ENCODE measurements around the gene NANS. TPM values are rescaled to one million over a fixed set of nuclear protein-coding genes. Genes with fewer than 3 reads are reported as not detected.

The NANS gene
- total and polyA plus RNA-seq, 10 of the 15 experiments (the other 5 are each of a cell fraction or from before 2014, with no cell fraction given) = 21.0 to 126 (median 52.3) TPM

- SMC1A ChIA-PET (ENCODE audit: uncharacterized antibody, unreplicated experiment) = interaction anchor here (0.6 to 6.3 kb wide), 18 partner anchors 8 to 161 kb away, joined by 3 to 72 read pairs (median 4); partner anchors contain the start of gene TRIM14
- Histone ChIP-seq H3K9me3 (replicated peaks; ENCODE audit: control insufficient read depth, insufficient read depth, low read length) (no peaks in the 10 kb centered on the region; the same call in 2 of the 3 replicates), H3K79me2 (ENCODE audit: control insufficient read depth, insufficient read depth, low read length) (peaks cover 47% of the 10 kb centered on the region), H3K9ac (ENCODE audit: control insufficient read depth, insufficient read depth, low read length) (no peak overlapping the region), H3K4me1 (ENCODE audit: control insufficient read depth, insufficient read depth, low read length) (peaks cover 87% of the 10 kb centered on the region), H3K27ac (ENCODE audit: control insufficient read depth, insufficient read depth) (peak overlapping the region; percentile 75), H2AFZ (ENCODE audit: control insufficient read depth, low read depth, low read length) (no peak overlapping the region), H3K36me3 (ENCODE audit: control insufficient read depth in 2 of 2, insufficient read depth in 2 of 2, low read length in 1 of 2) (peaks cover 5 to 12% of the 10 kb centered on the region in 2 experiments), H3K4me2 (ENCODE audit: control insufficient read depth, insufficient read depth) (peak overlapping the region; percentile 81), H4K20me1 (ENCODE audit: control insufficient read depth, insufficient read depth) (no peaks in the 10 kb centered on the region), H3K4me3 (peak overlapping the region; percentile 31; the same call in 1 of the 2 replicates), H3K27me3 (replicated peaks in 1 of 2; ENCODE audit: control insufficient read depth in 2 of 2, insufficient read depth in 2 of 2, low read length in 1 of 2) (no peaks in the 10 kb centered on the region)
- DNase-seq (ENCODE audit: low read depth, low spot score) = peak; percentile 99
- 0% methylated on average over 5 of the region's 6 CpGs for WGBS (ENCODE audit: insufficient coverage, insufficient replicate concordance, low lambda C conversion rate, missing lambda C conversion rate)
- peak; percentile 99 for FAIRE-seq
- intact Hi-C loops (cut with micrococcal nuclease; ENCODE audit: unreplicated experiment) (loop anchor here (2.0 to 5.0 kb wide), 2 partner anchors 17 to 65 kb away; partner anchors contain the start of gene TRIM14), in situ Hi-C loops (cut with MboI) (no loop called here)
- CTCF ChIA-PET = interaction anchor here (0.5 to 2.4 kb wide), 13 partner anchors 10 to 1040 kb away, joined by 3 to 10 read pairs (median 3); partner anchors contain the start of genes CORO2A and TRIM14
- ATAC-seq = peak; percentile 90
- POLR2A ChIA-PET = interaction anchor here (0.6 to 1.6 kb wide), 16 partner anchors 8 to 1816 kb away, joined by 3 to 12 read pairs (median 6); partner anchors contain the start of genes ANP32B, NANS, TRIM14 and TRMO
- BruUV-seq (replicated peaks) = no TSS peak
- RAD21 ChIA-PET (ENCODE audit: unreplicated experiment) = interaction anchor here (0.7 to 3.2 kb wide), 13 partner anchors 10 to 162 kb away, joined by 3 to 34 read pairs (median 4); partner anchors contain the start of gene TRIM14
- TF ChIP-seq RELA (IDR thresholded peaks at IDR 0.05; ENCODE audit: borderline replicate concordance, partially characterized antibody) = no peak
- no peak; the same call in 1 of the 2 replicates for TF ChIP-seq EED (IDR thresholded peaks at IDR 0.05; ENCODE audit: low read depth)
- TF ChIP-seq ZZZ3 (IDR thresholded peaks at IDR 0.05; ENCODE audit: control insufficient read depth, insufficient read length, low read depth) = no peak
- TF ChIP-seq PBX3 (IDR thresholded peaks at IDR 0.05; ENCODE audit: insufficient replicate concordance, low read depth, low read length) = no peak
- TF ChIP-seq ZNF274 (IDR thresholded peaks at IDR 0.05; ENCODE audit: insufficient read depth, insufficient read length) = no peak
- no peak for TF ChIP-seq REST (IDR thresholded peaks at IDR 0.05; ENCODE audit: low read depth, low read length)
- TF ChIP-seq PML (IDR thresholded peaks at IDR 0.05; ENCODE audit: low read length) = no peak
- TF ChIP-seq CBX3 (IDR thresholded peaks at IDR 0.05; ENCODE audit: borderline replicate concordance, low read depth) = no peak
- TF ChIP-seq RFX5 (IDR thresholded peaks at IDR 0.05; ENCODE audit: low read depth, low read length) = no peak
- TF ChIP-seq IRF5 (IDR thresholded peaks at IDR 0.05; ENCODE audit: borderline replicate concordance) = no peak
- TF ChIP-seq LARP7 (IDR thresholded peaks at IDR 0.05) = no peak
- peak; percentile 68 for TF ChIP-seq NFIC (IDR thresholded peaks at IDR 0.05; ENCODE audit: low read depth, low read length)
- peak; percentile 93 for TF ChIP-seq MLLT1 (IDR thresholded peaks at IDR 0.05)
Measured at GRCh38 chr9:98101868-98102273, 45.3 kb downstream of the NANS start.

Measured in GM12878 (cell line).